ENCODE measurements around the gene PI4K2B. TPM values are rescaled to one million over a fixed set of nuclear protein-coding genes. Genes with fewer than 3 reads are reported as not detected.

Gene PI4K2B
- total RNA-seq, 1 experiment from 2014 or later: 13.3 TPM

- DNase-seq (peak; percentile 83), ATAC-seq (peak; percentile 89)
- no peaks in the 10 kb centered on the region for H3K9me2 ChIP-seq (replicated peaks; ENCODE audit: low read length)
- TF ChIP-seq EZH2 (IDR thresholded peaks at IDR 0.05; ENCODE audit: low read length, unreplicated experiment): no peak
- TF ChIP-seq CTCF (conservative IDR thresholded peaks at IDR 0.05; ENCODE audit: low read depth, low read length): peak; percentile 30; the same call in 1 of the 2 replicates
- no peak for TF ChIP-seq EZH2phosphoT487 (IDR thresholded peaks at IDR 0.05; ENCODE audit: borderline replicate concordance, low read length)
- peak overlapping the region; percentile 76 for H2AFZ ChIP-seq (ENCODE audit: low read length)
- no peaks in the 10 kb centered on the region for H3K9me3 ChIP-seq (ENCODE audit: low read length)
- intact Hi-C loops (cut with micrococcal nuclease): no loop called here
- H3K36me3 ChIP-seq (ENCODE audit: low read depth, low read length): no peaks in the 10 kb centered on the region
- no peaks in the 10 kb centered on the region for H4K20me1 ChIP-seq (ENCODE audit: low read length)
- POLR2A ChIA-PET (ENCODE audit: unreplicated experiment): interaction anchor here (0.9 kb wide), 1 partner anchor 13 kb away, joined by 3 read pairs; the partner anchor contains the start of gene ZCCHC4
- H3K9ac ChIP-seq (ENCODE audit: low read length): no peak overlapping the region
- CTCF ChIA-PET: interaction anchor here (1.0 to 1.8 kb wide), 2 partner anchors 13 to 15 kb away, joined by 3 to 8 read pairs; partner anchors contain the start of gene ZCCHC4
- H3F3A ChIP-seq (ENCODE audit: low read length, unreplicated experiment): no peaks in the 10 kb centered on the region
- peak overlapping the region; percentile 55 for H3K27ac ChIP-seq (ENCODE audit: low read length)
- H3K79me2 ChIP-seq (ENCODE audit: low read length): no peaks in the 10 kb centered on the region
- BruUV-seq (replicated peaks): no TSS peak
- peaks cover 13% of the 10 kb centered on the region for H3K4me1 ChIP-seq (ENCODE audit: insufficient read depth, low read length)
- peak overlapping the region; percentile 52 for H3K4me3 ChIP-seq (ENCODE audit: low read length)
- peak overlapping the region; percentile 77 for H3K4me2 ChIP-seq (ENCODE audit: low read length)
- H3K27me3 ChIP-seq (ENCODE audit: low read length): no peaks in the 10 kb centered on the region
These were observed 65.8 kb downstream of the PI4K2B start for GRCh38 chr4:25299476-25300203.

- no peak overlapping the region for H3K4me2 ChIP-seq (ENCODE audit: low read length)
- H2AFZ ChIP-seq (ENCODE audit: low read length): no peak overlapping the region
- BruUV-seq (replicated peaks): no TSS peak
- no peak overlapping the region for H3K9ac ChIP-seq (ENCODE audit: low read length)
- ChIA-PET POLR2A (ENCODE audit: unreplicated experiment) (no interaction called here), CTCF (no interaction called here)
- no peaks in the 10 kb centered on the region for H3F3A ChIP-seq (ENCODE audit: low read length, unreplicated experiment)
- no peaks in the 10 kb centered on the region for H3K9me2 ChIP-seq (replicated peaks; ENCODE audit: low read length)
- DNase-seq (no peak), ATAC-seq (no peak)
- peaks cover 13% of the 10 kb centered on the region for H3K4me1 ChIP-seq (ENCODE audit: insufficient read depth, low read length)
- no peak overlapping the region for H3K27ac ChIP-seq (ENCODE audit: low read length)
- intact Hi-C loops (cut with micrococcal nuclease): no loop called here
- no peak overlapping the region for H3K4me3 ChIP-seq (ENCODE audit: low read length)
- TF ChIP-seq EZH2phosphoT487 (IDR thresholded peaks at IDR 0.05; ENCODE audit: borderline replicate concordance, low read length) (no peak), EZH2 (IDR thresholded peaks at IDR 0.05; ENCODE audit: low read length, unreplicated experiment) (no peak), CTCF (conservative IDR thresholded peaks at IDR 0.05; ENCODE audit: low read depth, low read length) (no peak)
- no peaks in the 10 kb centered on the region for H3K9me3 ChIP-seq (ENCODE audit: low read length)
- H3K27me3 ChIP-seq (ENCODE audit: low read length): no peaks in the 10 kb centered on the region
- H3K79me2 ChIP-seq (ENCODE audit: low read length): no peaks in the 10 kb centered on the region
- no peaks in the 10 kb centered on the region for H3K36me3 ChIP-seq (ENCODE audit: low read depth, low read length)
- no peaks in the 10 kb centered on the region for H4K20me1 ChIP-seq (ENCODE audit: low read length)
These were observed 67.6 kb downstream of the PI4K2B start for GRCh38 chr4:25301471-25301870.

- H2AFZ ChIP-seq (ENCODE audit: low read length): no peak overlapping the region
- BruUV-seq (replicated peaks): no TSS peak
- TF ChIP-seq CTCF (conservative IDR thresholded peaks at IDR 0.05; ENCODE audit: low read depth, low read length) (no peak), EZH2 (IDR thresholded peaks at IDR 0.05; ENCODE audit: low read length, unreplicated experiment) (no peak), EZH2phosphoT487 (IDR thresholded peaks at IDR 0.05; ENCODE audit: borderline replicate concordance, low read length) (no peak)
- no peaks in the 10 kb centered on the region for H3K27me3 ChIP-seq (ENCODE audit: low read length)
- H3K9me3 ChIP-seq (ENCODE audit: low read length): no peaks in the 10 kb centered on the region
- no peak overlapping the region for H3K4me2 ChIP-seq (ENCODE audit: low read length)
- DNase-seq (no peak), ATAC-seq (no peak)
- no peaks in the 10 kb centered on the region for H4K20me1 ChIP-seq (ENCODE audit: low read length)
- no peaks in the 10 kb centered on the region for H3K79me2 ChIP-seq (ENCODE audit: low read length)
- no peak overlapping the region for H3K4me3 ChIP-seq (ENCODE audit: low read length)
- no peak overlapping the region for H3K27ac ChIP-seq (ENCODE audit: low read length)
- H3F3A ChIP-seq (ENCODE audit: low read length, unreplicated experiment): no peaks in the 10 kb centered on the region
- CTCF ChIA-PET: no interaction called here
- H3K4me1 ChIP-seq (ENCODE audit: insufficient read depth, low read length): peaks cover 13% of the 10 kb centered on the region
- H3K9me2 ChIP-seq (replicated peaks; ENCODE audit: low read length): no peaks in the 10 kb centered on the region
- intact Hi-C loops (cut with micrococcal nuclease): no loop called here
- POLR2A ChIA-PET (ENCODE audit: unreplicated experiment): no interaction called here
- H3K9ac ChIP-seq (ENCODE audit: low read length): no peak overlapping the region
- no peaks in the 10 kb centered on the region for H3K36me3 ChIP-seq (ENCODE audit: low read depth, low read length)
These were observed 68.8 kb downstream of the PI4K2B start for GRCh38 chr4:25302626-25303025.
